RKO (cell line): ENCODE measurements around the gene TBC1D1.

Source experiments
- DNase-seq: peaks from one replicate; pipeline ENCODE4 v3.0.0-alpha.2; 2016; ENCODE audit warnings: low spot score

TBC1D1 gene

GRCh38 chr4:38105475-38106220 lies 214.8 kb downstream of the TBC1D1 start:
- no peak for DNase-seq

- no peak for DNase-seq
These were observed 215.4 kb downstream of the TBC1D1 start for GRCh38 chr4:38106311-38106710.

- no peak for DNase-seq
These were observed 216.1 kb downstream of the TBC1D1 start for GRCh38 chr4:38106886-38107514.

DNA sequence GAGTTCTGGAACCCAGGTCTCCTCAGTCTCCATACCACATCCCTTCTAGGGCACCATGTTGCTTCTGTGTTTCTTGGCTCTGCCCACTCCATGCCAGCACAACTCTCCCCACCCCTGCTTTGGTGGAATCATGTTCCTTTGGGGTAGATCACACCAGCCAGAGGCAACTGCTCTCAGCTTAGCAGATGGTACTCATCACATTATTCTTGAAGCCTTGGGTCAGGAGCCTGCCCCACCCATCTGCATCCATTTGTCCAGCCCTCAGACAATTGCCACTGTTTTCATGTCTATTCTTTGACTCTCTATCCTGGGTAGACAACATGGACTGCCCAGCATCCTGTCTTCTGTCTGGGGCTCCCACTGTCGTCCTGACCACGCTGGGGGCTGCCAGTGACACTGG lies 216.9 kb downstream of the TBC1D1 start:
- DNase-seq = no peak

- DNase-seq = no peak
These were observed 218.5 kb downstream of the TBC1D1 start for GRCh38 chr4:38109370-38109769.

DNA sequence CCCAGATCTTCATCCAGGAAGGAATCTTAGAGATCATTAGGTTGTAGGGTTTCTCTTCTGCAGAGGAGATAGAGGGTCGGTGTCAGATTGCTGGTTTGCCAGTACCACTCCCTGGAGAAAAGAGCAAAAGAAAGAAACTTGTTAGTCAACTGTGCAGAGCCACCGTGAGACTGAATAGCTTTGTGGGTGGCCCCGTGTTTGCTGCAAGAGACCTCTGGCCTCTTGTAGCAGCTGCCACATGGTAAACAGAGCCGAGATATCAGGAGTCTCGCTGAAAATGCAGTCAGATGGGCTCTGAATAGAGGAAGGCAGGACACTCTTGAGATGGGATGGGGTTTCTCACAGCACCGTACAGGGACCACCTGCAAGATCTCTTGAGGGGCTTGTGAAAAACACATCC lies 219.0 kb downstream of the TBC1D1 start:
- DNase-seq = no peak

DNA sequence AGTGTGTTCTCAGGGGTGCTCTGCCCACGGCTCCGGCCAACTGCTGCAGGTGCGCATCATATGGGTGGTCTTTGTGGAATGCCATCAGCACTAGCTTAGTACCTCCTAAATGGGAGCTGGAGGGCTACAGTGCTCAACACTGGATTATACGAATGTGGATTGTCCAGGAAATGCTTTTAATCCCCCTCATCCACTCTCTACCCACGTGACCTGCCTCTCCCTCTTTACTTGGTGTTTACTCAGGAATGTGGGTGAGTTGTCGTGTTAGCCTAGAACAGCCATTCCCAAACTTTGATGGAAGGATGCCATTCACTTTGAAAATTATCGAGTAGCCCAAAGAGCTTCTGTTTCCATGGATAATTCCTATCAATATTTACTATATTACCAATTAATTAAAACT lies 220.1 kb downstream of the TBC1D1 start:
- no peak for DNase-seq

GRCh38 chr4:38111717-38112116 lies 220.8 kb downstream of the TBC1D1 start:
- DNase-seq = no peak

DNA sequence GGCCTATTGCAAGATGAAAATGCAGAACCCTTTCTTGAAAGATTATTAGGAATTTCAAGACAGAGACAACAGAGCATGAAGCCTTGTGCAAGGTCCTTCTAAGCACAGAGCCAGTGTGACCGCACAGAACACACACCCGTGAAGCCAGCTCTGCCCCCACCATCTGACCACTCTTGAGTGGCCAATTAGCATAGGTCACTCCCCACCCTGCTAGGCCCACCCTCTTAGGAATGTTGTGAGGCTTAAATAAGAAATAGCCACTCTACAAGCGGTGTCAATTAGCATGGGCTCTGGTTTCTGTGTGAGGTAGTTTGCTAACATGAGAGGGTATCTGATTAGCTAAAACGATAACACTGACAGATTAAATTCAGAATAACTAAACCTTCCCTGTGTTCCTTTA lies 222.2 kb downstream of the TBC1D1 start:
- no peak for DNase-seq

DNA sequence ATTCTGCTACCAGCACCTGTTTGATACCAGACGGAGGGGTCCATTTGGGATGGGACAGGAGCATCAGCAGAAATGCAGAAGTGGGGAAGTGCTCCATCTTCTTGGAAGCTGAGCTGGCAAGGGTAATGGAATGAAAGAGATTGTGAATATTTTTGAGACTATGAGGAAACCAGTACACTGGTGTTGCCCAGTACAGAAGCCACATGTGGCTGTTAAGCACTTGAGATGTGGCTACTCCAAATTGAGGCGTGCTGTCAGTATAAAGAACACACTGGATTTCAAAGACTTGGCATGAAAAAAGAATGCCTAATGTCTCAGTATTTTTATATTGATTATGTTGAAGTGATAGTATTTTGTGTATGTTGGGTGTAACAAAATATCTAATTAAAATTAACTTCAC lies 222.7 kb downstream of the TBC1D1 start:
- no peak for DNase-seq

- no peak for DNase-seq
These were observed 223.7 kb downstream of the TBC1D1 start for GRCh38 chr4:38114386-38115150.

DNA sequence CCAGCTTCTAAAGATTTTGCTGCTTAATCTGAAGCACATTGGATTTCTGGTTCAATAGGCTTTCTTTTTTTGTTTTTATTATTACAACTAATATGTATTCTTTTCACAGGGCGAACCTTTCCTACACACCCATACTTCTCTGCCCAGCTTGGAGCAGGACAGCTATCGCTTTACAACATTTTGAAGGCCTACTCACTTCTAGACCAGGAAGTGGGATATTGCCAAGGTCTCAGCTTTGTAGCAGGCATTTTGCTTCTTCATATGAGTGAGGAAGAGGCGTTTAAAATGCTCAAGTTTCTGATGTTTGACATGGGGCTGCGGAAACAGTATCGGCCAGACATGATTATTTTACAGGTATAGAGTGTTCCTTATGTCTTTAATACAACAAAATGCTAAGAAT lies 224.7 kb downstream of the TBC1D1 start:
- DNase-seq = no peak

DNA sequence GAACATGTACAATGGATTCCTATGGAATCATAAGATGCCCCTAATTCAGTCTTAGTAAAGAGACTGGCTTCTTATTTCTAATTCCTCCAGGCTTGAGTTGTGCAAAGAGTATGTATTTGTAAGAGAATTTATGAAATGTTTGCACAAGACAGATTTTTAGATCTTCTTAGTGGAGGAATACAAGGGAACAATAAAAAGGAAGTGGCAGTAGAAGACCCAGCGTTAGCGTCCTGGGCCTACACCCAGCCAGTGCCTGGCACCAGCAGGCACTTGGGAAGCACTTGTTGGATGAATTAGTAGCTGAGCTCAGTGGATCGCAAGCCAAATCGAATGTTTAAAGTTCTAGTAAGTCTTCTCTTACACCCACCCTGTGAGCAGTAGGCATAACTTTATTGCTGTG lies 226.7 kb downstream of the TBC1D1 start:
- no peak for DNase-seq

- DNase-seq = no peak
These were observed 228.9 kb downstream of the TBC1D1 start for GRCh38 chr4:38119668-38120385.

- no peak for DNase-seq
These were observed 229.9 kb downstream of the TBC1D1 start for GRCh38 chr4:38120772-38121171.

GRCh38 chr4:38122060-38122459 lies 231.2 kb downstream of the TBC1D1 start:
- DNase-seq = no peak

DNA sequence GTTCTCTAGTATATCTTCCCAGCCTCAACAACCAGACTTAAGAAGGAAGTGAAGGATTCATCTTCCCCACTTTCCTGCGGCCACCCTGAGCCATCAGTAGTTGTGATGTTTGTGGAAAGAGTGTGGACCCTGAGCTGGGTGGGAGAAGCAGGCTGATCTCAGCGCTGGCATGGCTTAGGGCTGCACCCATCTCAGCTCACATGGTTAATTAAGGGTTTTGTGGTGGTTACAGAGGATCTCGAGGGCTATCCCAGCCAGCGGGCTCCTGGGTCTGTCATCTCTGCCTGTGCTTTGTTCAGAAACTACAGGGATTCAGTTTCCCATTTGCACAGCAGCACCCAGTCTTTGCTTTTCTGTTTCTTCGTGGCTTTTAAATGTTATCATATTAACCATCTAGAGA lies 232.7 kb downstream of the TBC1D1 start:
- no peak for DNase-seq

- no peak for DNase-seq
These were observed 234.1 kb downstream of the TBC1D1 start for GRCh38 chr4:38124961-38125360.

DNA sequence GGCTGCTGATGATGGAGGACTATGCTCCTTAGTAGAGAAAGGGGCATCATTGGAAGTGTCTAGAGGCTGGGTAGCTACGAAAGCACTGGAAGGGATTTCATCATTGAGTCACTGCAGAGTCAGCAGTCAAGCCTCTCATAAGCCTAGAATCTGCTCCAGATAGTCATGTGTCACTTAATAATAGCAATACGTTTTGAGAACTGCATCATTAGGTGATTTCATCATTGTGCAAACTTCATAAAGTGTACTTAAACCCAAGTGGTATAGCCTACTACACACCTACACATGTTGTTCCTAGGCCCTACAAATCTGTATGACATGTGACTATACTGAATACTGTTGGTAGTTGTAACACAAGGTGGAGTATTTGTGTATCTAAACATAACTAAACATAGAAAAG lies 234.9 kb downstream of the TBC1D1 start:
- peak; percentile 56 for DNase-seq

DNA sequence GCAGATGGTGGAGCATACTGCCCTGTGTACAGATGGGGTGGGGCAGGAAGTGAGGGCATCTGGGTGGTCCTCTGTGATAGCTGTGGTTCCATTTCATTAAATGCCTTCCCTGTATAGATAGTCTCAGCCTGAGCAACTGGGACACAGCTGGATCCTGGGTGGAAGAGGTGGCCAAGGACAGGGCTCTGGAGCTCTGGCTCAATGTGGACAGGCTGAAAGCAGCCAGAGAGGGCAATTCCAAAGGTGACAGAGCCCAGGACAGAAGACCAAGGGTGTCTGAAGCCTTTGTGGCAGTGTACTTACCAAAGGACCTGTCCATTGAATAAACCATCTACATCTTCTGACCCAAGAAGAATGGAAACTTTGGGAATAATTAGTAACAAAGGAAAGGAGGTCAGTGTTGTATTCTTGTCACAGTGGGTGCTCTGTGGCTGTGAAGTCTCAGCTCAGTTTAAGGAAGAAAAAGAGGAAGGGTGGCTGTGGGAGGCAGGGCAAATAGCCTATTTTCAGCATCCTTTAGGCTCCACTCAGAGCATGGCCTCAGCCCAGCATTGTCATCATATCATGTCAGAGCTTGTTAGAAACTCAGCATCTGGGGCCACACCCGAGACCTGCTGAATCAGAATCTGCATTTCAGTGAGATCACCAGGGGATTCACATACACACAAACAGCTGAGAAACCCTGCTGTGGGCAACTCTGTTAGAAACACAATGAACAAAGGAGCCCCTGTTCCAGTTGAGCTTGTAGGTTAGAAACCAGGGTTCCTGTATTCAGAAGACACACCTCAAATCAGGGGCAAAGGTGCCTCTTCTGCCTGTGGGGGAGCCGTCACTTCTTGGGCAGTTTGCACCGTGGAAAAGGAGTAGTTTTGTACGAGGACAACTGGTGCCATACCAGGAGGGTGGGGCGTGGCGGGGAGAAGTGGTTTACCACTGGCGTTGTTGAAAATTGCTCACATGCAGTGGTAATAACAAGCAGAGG lies 237.9 kb downstream of the TBC1D1 start:
- DNase-seq = no peak
